K562 (cell line): Measurements from ENCODE around the gene CAMK2A. TPM values are rescaled to one million over a fixed set of nuclear protein-coding genes. Genes with fewer than 3 reads are reported as not detected.
A peak's percentile ranks its signal among the peaks of the same experiment; 100 is the strongest.

Source experiments
- ELF4 ChIP-seq: fragments of 450-650 bp; formaldehyde crosslinking; IDR thresholded peaks from 2 replicates; pipeline ENCODE4 v1.4.0; 2022; ENCODE audit warnings: missing genetic modification characterization
- EP400 ChIP-seq: fragments of 450-650 bp; IDR thresholded peaks from 2 replicates; pipeline ENCODE4 v1.6.1; 2017; ENCODE audit warnings: antibody characterized with exemption, mild to moderate bottlenecking, moderate library complexity
- ETV6 ChIP-seq, 3 experiments: fragments of 150-350 bp in 1 of 3; sonication (generic) in 1 of 3; formaldehyde crosslinking in 1 of 3; IDR thresholded peaks; 2 replicates each; pipeline versions ENCODE4 v1.6.1 to v1.8.0; 2014 to 2022; ENCODE audit warnings: borderline replicate concordance in 2 of 3, low read depth in 2 of 3, antibody characterized with exemption in 1 of 3, low read length in 1 of 3, mild to moderate bottlenecking in 1 of 3, missing genetic modification reagents in 1 of 3
- GMEB1 ChIP-seq: fragments of 250-450 bp; sonication (Bioruptor Pico); IDR thresholded peaks from 2 replicates; pipeline ENCODE4 v1.4.0; 2020; ENCODE audit warnings: mild to moderate bottlenecking
- HDAC1 ChIP-seq, 2 experiments: fragments of 450-650 bp; IDR thresholded peaks; 2 replicates each; pipeline ENCODE4 v1.6.1; 2016 to 2017; ENCODE audit warnings: inconsistent platforms in 1 of 2, mild to moderate bottlenecking in 1 of 2, moderate library complexity in 1 of 2
- HMGN3 ChIP-seq: IDR thresholded peaks from 2 replicates; pipeline ENCODE4 v1.6.1; 2011; ENCODE audit warnings: borderline replicate concordance, low read depth, mild to moderate bottlenecking, mixed read lengths, low read length; ENCODE audit not compliant: insufficient read length; ENCODE audit errors: extremely low read depth
- MED1 ChIP-seq: sonication (generic); formaldehyde crosslinking; IDR thresholded peaks from 2 replicates; pipeline ENCODE4 v1.8.1; 2023; ENCODE audit warnings: missing genetic modification reagents, borderline replicate concordance
- SMARCC2 ChIP-seq: fragments of 450-650 bp; IDR thresholded peaks from 2 replicates; pipeline ENCODE4 v1.6.1; 2017; ENCODE audit warnings: antibody characterized with exemption, moderate library complexity, mild to moderate bottlenecking, low read depth
- USF1 ChIP-seq: sonication (generic); formaldehyde crosslinking; IDR thresholded peaks from 2 replicates; pipeline ENCODE4 v1.9.0; 2022; ENCODE audit warnings: mild to moderate bottlenecking, missing genetic modification reagents
- ZBED1 ChIP-seq: IDR thresholded peaks from 2 replicates; pipeline ENCODE4 v1.6.1; 2014
- ZBTB49 ChIP-seq: sonication (generic); formaldehyde crosslinking; IDR thresholded peaks from 2 replicates; pipeline ENCODE4 v1.8.0; 2022; ENCODE audit warnings: missing genetic modification reagents, mild to moderate bottlenecking, borderline replicate concordance
- ZNF311 ChIP-seq: fragments of 250-450 bp; sonication (Bioruptor Pico); IDR thresholded peaks from 2 replicates; pipeline ENCODE4 v1.4.0; 2020; ENCODE audit warnings: mild to moderate bottlenecking, moderate library complexity
- ZZZ3 ChIP-seq: fragments of 450-650 bp; IDR thresholded peaks from 2 replicates; pipeline ENCODE4 v1.6.1; 2016; ENCODE audit warnings: antibody characterized with exemption, mild to moderate bottlenecking, moderate library complexity
- polyA plus RNA-seq, 8 experiments: library from polyadenylated mRNA; depleted of rRNA in 4 of 8; stranded (reverse) in 5 of 8; unstranded in 3 of 8; fragments of >200 nt; fragmentation: Nextera tagmentation in 2 of 8; fragmentation: Illumina TruSeq in 1 of 8; extraction: Ambion mirVana in 2 of 8; extraction: Trizol in 1 of 8; gene quantifications; 2 replicates each; pipeline versions ENCODE4 v1.2.1 to v1.2.3, GENCODE V29; 2011 to 2014; ENCODE audit warnings: inconsistent platforms in 1 of 8, missing spikeins in 1 of 8
- total RNA-seq, 7 experiments: library from RNA; depleted of rRNA in 6 of 7; stranded (reverse); fragments of >200 nt in 6 of 7; fragmentation: Illumina TruSeq in 2 of 7; extraction: Trizol in 2 of 7; gene quantifications; 2 replicates each; pipeline versions ENCODE4 v1.2.1 to v1.2.3, GENCODE V29; 2011 to 2021; ENCODE audit warnings: low replicate concordance in 1 of 7

The CAMK2A gene
- total and polyA plus RNA-seq, 9 of the 15 experiments (the other 6 are each of a cell fraction or from before 2014, with no cell fraction given) = 0.01 to 0.18 (median 0.04) TPM; not detected in 6

- TF ChIP-seq EP400 = no peak
- no peak for TF ChIP-seq GMEB1 (CRISPR knock-in tag)
- no peak for TF ChIP-seq ETV6 (IDR thresholded peaks at IDR 0.05; ENCODE audit: borderline replicate concordance in 1 of 2, low read depth in 2 of 2, low read length in 1 of 2)
- TF ChIP-seq ETV6 (CRISPR knock-in tag; IDR thresholded peaks at IDR 0.05; ENCODE audit: borderline replicate concordance) = no peak
- TF ChIP-seq HMGN3 = no peak
- 0 out of 4 replicates have a peak, but pooled peaks of 1 of the 2 experiments have one; percentile 34 for TF ChIP-seq HDAC1 (IDR thresholded peaks at IDR 0.05)
- no peak for TF ChIP-seq ZZZ3
- no peak for TF ChIP-seq ZBTB49 (CRISPR knock-in tag)
- 0 out of 2 replicates have a peak, but pooled peaks have one; percentile 62 for TF ChIP-seq ELF4 (CRISPR knock-in tag)
- no peak for TF ChIP-seq SMARCC2
- no peak for TF ChIP-seq ZNF311 (CRISPR knock-in tag)
- no peak for TF ChIP-seq MED1 (CRISPR knock-in tag)
- TF ChIP-seq ZBED1 = no peak
- TF ChIP-seq USF1 = peak; percentile 18; the same call in 1 of the 2 replicates
Measured at GRCh38 chr5:150263375-150263775, 26.2 kb downstream of the CAMK2A start (continued).
